Measurements from ENCODE around the gene OPCML.

DNA sequence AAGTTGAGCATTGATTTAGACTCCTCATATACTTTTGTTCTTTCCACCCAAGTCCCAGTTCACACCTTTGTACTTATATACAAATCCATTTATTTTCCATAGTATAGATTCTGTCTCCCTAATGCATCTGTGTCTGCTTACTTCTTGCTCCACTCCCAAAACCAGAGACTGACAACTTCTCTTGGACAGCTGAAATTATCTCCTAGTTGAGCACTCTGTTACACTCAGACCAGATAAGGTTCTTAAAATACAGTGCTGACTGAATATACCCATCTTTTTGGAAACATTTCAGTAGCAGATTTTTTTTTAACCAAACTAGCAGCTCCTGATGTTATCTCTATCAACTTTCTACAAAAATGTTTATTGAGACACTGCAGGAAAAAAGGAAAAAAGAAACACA, 106.3 kb downstream of the OPCML start:
- TF ChIP-seq, protein P1, sequence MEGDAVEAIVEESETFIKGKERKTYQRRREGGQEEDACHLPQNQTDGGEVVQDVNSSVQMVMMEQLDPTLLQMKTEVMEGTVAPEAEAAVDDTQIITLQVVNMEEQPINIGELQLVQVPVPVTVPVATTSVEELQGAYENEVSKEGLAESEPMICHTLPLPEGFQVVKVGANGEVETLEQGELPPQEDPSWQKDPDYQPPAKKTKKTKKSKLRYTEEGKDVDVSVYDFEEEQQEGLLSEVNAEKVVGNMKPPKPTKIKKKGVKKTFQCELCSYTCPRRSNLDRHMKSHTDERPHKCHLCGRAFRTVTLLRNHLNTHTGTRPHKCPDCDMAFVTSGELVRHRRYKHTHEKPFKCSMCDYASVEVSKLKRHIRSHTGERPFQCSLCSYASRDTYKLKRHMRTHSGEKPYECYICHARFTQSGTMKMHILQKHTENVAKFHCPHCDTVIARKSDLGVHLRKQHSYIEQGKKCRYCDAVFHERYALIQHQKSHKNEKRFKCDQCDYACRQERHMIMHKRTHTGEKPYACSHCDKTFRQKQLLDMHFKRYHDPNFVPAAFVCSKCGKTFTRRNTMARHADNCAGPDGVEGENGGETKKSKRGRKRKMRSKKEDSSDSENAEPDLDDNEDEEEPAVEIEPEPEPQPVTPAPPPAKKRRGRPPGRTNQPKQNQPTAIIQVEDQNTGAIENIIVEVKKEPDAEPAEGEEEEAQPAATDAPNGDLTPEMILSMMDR (IDR thresholded peaks at IDR 0.05; ENCODE audit: poor library complexity, severe bottlenecking) = no peak
- TF ChIP-seq EZH2 (IDR thresholded peaks at IDR 0.05; ENCODE audit: borderline replicate concordance, insufficient read depth, low read length, poor library complexity, severe bottlenecking) = no peak
- TF ChIP-seq POLR2AphosphoS5 (IDR thresholded peaks at IDR 0.05) = no peak
- TF ChIP-seq EP300 (conservative IDR thresholded peaks at IDR 0.05; ENCODE audit: poor library complexity, severe bottlenecking) = no peak
- no peak for TF ChIP-seq MXI1 (conservative IDR thresholded peaks at IDR 0.05; ENCODE audit: poor library complexity, severe bottlenecking)
- TF ChIP-seq SMC3 (conservative IDR thresholded peaks at IDR 0.05; ENCODE audit: poor library complexity) = no peak
